Measurements from ENCODE around the gene EVX2.

The EVX2 gene

DNA sequence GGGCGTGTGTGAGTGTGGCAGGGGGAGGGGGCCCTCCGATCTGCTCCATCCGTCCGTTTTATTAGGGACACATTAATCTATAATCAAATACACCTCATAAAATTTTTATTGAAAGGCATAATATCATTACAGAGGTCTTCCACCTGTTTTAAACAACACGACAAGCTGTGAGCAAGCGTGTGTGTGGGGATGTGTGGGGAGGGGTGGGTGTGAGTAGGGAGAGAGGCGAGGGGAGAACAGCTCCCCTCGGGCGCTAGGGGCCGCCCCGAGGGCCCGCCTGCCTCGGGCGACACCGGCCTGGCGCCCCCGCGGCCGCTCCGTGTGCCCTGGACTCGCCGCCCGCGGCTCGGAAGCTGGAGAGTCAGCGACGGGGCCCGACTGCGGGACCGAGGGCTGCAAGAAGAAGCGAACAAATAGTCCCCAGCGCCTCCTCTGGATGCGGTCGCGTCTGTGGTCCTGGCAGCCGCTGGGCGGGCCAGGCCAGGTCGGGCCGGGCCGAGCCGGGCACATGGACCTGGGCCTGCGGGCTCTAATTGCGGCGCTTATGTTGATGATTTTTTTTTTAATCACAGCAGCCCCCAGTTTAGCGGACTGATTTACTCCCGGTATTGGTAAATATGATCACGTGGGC lies 38.4 kb upstream of the EVX2 start:
- no peak for DNase-seq

DNA sequence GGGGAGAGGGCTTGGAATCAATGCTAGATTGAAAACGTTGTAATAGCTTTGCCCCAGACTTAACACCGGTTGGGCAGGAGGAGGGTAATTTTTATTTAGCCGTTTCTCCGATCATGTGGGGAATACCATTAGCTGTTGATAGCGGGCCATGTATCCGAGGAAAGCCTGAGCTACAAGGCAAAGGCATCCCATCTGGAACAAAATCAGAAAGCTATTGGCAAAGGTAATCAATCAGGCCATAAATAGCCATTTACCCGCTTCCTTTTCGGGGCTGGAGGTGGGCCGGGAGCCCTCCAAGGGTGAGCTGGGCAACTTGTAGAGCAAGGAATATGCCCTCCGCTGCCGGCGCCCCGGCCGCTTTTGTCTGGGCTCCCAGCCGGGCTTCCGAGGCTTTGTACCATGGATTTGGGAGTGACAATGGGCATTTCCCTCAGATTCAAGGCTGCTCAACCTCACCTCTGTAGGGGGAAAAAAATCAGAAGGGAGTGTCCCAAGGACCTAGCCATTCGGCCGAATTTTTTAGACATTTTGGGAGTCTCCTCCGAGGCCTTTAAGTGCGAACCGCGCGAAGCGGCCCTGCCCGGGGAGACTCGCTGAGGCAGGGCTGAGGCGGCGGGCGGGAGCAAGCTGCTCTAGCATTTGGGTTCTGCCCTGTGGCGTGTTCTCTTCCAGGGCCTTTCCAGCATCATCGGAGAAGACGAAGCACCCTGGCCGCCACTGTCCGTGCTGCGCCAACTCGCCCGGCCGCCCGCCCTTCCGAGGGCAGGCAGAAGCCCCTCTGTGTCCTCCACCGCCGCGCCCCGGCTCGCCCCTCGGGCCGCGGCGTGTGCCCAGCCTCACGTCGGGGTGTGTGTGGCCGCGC lies 37.7 kb upstream of the EVX2 start:
- DNase-seq, result no peak

DNA sequence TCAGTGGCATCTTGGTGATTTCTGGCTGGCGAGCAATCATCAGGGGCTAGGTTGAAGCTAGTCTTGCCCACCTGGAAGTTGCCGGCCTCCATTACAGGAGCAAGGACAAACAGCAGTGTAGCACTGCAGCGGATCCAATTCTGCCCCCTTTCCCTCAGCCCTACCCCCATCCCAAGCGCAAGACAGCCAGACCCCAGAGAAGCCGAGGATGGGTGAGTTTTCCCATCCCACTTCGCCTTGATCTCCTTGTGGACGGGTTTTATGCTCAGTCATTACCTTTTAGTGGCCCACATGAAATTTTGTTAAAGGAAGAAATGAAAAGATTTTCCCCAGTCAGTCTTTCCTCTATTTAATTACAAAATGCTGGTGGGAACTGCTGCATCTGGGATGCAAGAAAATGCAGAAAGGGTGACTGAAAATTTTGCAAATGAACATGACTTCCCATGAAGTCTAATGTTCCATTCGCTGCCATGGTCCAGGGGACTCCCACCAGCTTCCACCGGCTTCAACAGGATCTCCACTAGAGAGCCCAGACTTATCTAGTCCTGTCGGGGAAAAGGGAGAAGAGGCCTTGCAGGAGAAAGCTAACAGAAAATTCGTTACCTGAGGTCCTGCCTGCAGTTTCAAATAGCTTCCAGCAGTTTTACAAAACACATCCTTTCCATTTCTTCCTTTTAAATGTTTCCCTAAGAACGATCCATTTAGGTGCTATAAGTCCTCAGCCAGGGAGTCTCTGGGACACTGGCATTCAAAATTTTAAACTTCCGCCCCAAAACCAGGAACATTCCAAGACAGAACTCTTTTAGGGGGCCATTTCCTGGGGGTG lies 36.8 kb upstream of the EVX2 start:
- DNase-seq, result no peak

DNA sequence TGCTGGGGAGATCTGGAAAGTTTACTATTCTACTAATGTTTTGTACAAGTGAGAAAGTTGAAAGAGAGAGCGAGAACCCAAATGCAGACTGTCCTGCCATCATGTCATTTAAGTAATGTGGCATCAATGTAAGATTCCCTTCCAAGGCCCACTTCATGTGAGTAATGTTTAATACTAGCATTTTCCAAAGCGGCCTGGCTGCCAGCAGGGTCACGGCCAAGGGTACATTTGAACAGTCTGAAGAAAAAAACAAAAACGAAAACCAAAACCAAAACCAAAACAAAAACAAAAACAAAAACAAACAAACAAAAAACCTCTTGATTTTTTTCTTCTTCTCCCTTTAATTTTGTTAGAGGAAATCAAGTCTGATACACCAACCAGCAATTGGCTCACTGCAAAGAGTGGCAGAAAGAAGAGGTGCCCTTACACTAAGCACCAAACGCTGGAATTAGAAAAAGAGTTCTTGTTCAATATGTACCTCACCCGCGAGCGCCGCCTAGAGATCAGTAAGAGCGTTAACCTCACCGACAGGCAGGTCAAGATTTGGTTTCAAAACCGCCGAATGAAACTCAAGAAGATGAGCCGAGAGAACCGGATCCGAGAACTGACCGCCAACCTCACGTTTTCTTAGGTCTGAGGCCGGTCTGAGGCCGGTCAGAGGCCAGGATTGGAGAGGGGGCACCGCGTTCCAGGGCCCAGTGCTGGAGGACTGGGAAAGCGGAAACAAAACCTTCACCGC lies 35.0 kb upstream of the EVX2 start:
- peak in 1 of 2 donors; percentile 27 for DNase-seq

DNA sequence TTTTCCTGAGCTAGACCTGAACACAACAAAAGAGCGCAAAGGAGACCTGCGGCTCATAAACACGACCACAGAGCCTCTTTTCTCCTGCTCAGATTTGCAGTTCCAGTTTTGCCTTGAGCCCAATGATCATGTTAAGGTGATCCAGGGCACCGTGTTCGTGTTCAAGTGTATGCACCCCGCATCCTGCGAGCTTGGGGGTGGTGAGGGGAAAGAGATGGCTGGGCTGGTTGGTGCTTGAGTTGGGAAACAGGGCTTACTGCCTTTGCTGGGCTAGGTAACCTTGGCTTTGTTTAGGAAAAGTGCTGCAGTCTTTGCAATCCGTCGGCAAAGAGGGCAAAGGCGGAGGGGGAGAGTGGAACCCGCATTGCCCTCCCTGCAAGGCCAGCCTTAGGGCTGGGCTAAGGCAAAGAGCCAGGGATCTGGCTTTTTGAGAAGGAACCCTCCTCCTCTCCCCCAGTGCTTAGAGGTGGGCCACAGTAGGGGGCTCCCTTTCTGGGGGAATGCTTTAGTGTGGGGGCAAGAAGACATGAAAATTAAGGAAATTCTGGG lies 34.1 kb upstream of the EVX2 start:
- DNase-seq, result no peak

DNA sequence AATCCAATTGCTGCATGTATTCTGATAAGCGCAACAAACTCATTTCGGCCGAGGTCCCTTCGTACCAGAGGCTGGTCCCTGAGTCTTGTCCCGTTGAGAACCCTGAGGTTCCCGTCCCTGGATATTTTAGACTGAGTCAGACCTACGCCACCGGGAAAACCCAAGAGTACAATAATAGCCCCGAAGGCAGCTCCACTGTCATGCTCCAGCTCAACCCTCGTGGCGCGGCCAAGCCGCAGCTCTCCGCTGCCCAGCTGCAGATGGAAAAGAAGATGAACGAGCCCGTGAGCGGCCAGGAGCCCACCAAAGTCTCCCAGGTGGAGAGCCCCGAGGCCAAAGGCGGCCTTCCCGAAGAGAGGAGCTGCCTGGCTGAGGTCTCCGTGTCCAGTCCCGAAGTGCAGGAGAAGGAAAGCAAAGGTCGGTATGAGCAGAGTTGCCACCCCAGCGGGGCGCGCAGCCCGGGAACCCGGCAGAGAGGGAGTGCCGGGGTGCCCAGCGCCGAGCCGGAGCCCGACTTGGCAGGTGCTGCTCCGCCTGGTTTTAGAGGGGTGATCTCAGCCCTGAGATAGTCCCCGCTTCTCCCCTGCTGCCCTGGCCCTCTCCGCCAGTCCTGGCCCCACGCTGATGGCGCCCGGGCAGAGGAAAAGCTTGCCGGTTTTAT lies 33.5 kb upstream of the EVX2 start:
- no peak for DNase-seq

DNA sequence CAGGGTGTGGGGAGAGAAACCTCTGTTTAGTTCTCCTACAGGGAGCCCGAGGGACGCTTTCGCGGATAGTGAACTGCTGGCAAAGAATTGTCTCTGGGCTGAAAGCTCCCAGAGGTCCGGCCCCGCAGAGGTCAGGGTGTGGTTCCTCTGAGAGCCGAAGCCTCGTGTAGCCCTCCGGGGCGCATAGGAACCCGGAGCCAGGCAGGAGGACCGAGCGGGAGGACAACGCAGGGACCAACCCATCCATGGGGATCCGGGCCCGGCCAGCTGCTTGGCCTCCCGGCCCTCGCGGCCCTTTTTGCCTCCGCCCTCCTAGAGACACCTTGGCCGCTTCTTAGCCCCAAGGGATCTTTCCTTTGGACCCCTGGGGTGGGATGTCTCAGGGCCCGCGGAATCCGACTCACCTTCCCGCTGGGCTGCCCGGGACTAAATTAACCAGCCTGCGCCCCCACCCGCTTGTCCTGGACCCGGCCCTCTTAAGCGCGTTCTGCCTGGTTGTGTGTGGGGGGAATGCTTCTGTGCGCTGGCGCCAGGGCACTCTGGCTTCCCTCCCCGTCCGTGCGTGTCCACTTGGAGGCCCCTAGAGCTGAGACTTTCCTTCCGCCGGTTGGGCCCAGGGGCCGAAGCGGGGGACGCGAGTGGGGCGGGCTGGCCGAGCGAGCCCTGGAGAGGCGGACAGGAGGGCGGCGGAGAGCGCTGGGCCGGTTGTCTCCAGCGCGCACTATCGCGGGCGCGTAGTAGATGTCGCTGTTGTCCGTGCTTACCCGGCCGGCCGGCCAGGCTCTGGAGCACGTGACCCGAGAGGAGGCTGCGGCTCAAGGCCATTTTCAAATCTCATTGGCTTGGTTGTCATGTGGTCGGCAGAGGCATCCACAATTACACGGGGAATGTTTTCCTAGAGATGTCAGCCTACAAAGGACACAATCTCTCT lies 32.4 kb upstream of the EVX2 start, which contains the start of gene HOXD10:
Gene HOXD10, plus strand, starts transcription at position 896 of the 931 bp plus-strand sequence. CDS start 56 bp downstream, outside the sequence.
- DNase-seq, result no peak

DNA sequence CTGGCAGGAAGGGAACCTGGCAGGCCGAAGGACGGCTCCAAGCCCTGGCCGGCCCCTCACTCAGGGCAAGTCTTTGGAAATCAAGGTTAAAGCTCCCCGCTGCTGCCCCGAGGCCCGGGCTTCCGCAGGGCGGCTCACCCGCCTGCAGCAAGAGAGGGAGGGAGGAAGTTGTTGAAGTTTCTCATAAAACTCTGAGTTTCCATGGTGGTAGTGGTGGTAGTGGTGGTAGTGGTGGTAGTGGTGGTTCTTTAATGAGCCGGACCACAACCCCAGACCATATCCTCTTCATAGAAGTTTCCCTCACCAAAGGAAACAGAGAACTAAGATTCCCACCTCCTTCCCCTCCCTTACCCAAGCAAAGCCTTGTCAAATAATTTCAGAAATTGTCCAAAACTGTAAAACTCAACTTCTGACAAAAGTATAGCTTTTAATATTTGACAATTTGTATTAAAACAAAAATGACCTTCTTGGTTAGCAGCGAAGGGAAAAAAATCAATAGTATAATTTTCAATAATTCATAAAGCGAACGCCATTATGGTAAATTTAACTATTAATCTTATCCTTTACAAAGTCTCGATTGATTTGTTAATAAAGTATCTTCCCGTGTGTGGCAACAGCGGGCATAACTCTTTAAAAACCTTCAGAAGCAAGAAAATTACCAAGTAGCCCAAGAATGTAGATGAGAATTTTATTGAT lies 31.3 kb upstream of the EVX2 start:
- DNase-seq, result no peak

DNA sequence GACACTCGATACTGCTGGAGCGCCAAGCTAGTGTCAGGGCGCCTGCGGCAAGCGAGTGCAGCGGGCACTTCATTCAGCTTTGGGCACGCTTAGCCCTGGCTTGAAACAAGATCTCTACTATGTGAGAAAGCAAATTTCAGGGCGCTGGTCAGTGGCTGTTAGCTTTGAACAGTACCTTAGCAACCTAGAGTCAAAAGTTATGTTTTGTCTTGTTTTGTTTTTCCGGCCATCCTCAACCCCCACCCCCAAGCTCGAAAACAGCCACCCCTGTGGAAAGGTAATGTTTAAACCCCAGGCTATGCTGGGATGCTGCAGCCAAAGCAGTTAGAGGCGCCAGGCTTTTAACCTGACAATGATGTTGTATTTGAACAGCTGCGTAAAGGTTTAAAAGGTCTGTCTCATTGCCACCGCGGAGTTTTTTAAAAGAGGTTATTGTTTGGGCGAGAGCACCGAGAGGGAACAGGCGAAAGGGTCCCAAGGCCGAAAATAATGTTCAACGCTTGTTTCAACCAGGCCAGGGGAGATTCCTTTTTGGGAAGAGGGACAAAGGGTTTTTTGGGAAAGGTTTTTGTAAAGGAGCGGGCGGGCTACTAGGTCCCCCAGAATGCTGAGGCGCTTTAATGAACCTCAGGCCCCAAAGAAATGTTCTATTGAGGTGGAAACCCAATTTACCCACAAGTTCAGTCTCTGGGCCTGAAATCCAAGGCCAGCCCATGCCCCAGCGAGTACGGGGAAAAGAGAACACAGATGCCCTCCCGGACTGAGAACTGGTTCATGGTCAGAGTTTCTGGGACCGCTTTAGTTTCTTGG lies 30.6 kb upstream of the EVX2 start:
- DNase-seq, result no peak

DNA sequence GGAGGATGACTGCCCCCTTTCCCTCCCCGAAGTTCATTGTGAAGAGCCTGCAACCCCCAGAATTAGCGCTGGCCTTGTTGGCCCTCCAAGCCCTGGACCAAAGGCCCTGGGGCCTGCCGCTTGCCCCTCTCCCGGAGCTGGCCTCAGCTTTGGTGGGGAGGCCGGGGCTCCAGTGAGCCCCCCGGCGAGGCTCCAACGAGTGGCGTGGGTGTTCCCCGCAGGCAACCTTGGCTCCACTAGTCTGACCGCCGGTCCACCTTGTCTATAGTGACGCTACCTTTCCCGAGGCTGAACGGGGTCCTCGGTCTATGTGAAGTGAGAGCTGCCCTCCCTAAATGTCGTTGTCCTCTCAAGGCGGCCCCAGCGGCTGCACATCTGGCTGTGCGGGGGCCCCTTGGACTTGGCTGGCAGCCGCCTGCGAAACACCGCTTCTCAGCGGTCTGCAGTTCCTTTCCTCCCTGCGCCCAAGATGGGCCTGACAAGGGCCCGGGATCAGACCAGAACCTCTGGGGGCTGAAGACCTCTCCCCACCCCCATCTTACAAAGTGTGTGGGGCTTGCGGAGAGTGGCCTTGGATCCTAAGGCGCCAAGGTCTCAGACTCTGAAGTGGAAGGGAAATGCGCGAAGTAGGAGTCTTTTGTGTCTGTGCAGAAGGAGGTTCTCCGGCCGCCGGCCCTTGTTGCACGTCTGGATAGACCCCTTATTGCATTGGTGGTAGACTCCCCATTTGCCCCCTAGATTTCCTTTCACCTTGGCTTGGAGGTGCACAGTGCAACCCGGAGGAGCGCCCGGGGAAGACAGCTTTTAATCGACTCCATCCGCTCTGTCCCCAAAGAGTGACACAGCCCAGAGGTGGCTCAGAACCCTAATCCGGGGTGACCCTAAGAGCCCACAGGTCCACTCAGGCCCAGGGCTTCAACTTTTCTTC lies 28.9 kb upstream of the EVX2 start:
- DNase-seq, result no peak

DNA sequence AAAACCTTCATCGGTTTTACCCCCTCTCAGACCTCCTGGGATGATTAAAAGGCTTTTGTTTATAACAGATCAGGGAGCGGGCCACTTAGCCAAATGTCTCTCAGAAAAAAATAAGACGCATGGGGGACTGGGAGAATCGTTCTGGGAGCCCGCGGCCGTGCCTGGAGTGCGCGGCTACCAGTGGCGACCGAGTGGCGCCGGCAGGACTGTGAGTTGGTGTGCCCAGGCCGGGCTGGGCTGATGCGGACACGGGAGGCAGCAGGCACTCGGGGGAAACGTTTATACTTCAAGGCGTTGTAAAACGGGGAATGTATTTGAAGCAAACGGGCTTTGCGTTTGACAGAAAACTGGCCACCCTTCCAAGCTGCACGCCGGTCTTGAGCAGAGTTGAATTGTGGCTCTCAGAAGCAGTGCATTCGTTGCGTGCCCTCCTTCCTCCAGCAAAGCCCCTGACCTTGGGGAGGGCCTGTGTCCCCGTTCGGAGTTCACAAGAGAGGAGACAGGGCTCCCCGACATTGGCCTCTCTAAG lies 28.1 kb upstream of the EVX2 start:
- no peak for DNase-seq

DNA sequence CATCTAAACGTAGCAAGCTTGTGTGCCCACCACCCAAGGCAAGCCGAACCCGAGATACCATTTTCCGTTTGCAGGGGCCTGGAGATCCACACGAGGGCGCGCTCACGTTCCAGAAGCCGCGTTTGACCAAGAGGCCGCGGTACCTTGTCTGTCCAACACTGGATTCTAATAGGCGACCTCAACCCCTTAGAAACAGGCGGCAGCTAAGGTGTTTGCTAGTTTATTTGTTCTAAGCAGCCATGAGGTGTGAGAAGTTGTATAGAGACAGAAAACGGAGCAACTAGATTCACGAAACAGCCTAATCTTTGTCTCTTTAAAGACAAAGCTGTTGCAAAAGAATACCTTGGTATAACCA lies 27.5 kb upstream of the EVX2 start:
- peak in 1 of 2 donors; percentile 18 for DNase-seq

DNA sequence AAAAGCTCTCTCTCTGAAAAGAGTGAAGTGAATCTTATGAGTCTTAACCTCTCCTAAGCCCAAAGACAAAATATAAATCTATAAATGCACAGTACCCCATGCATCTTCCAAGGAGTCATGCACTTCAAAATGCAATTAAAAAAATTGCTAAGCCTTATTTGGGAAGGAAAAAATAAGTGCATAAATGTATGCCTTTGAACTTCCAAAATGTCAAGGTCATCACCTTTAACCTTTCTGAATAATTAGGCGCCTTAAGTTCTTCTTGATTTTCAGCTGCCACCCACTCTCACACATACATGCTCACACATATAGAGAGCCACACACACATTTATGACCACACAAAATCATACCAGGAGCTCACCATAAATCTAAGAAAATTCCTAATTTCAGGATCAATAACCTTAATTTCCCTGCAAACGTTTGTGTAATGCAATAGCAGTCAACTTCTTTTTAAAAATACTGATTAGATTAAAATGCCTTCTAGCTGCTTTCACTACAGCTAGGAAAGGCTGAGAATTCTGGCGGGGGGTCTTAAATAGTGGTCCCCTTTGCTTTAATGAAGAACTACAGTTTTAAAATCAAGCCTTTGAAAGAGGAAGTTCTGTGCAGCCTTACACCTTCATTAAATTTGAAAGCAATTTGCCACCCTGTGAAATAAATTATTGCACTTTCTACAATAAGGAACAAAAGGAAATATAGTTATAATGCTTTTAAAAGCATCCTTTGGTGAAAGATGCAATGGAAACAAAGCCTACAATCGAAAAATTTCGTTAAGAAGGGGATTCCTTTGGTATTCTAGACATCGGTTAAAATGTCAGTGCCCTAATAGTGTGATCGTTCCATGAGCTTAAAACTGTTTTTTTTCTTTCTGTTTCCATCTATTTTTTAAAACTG lies 26.9 kb upstream of the EVX2 start:
- DNase-seq, result no peak

DNA sequence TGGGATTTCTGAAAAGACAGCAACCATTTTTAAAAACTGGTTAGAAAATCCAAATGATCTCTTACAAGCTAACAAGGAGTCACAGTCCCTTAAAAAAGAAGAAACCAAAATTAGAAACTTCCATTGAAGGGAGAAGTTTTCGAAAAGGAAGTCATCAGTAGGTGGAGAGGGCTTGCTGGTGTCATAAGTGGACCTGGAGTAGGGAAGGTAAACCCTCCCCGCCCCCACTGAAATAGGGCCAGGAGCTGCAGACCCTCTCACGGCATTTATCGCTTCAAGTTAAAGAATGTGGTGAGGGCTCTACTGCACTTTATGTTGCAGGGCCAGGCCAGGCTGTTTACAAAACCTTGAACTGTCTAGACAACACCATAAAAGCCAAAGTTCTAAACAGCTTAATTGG lies 26.2 kb upstream of the EVX2 start:
- DNase-seq, result no peak

DNA sequence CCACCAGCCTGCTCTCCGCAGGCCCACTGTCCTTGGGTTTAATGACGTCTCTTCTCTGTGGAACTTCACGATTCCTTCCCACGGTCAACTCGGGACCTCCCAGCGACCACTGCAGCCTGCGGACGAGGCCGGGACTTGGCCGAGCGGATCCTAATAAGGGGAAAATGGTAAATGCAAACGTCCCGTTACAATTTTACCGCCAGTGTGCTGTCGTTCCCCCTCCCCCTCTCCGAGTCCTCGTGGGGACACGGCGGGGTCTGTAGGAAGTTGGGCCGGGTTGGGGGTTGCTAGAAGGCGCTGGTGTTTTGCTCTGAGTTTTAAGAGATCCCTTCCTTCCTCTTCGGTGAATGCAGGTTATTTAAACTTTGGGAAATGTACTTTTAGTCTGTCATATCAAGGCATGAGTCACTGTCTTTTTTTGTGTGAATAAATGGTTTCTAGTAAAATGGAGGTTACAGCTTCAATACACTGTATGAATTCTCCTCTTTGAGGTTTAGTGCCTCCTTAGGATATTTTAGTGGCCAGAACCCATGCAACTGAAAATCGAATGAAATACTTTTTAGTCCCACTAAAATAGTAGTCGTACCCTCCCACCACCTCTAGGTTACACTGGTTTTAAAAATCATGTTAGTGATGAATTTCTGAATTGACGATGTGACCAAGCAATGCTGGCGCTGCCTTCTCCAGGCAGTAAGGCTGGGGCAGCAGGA lies 25.6 kb upstream of the EVX2 start:
- DNase-seq, result no peak

DNA sequence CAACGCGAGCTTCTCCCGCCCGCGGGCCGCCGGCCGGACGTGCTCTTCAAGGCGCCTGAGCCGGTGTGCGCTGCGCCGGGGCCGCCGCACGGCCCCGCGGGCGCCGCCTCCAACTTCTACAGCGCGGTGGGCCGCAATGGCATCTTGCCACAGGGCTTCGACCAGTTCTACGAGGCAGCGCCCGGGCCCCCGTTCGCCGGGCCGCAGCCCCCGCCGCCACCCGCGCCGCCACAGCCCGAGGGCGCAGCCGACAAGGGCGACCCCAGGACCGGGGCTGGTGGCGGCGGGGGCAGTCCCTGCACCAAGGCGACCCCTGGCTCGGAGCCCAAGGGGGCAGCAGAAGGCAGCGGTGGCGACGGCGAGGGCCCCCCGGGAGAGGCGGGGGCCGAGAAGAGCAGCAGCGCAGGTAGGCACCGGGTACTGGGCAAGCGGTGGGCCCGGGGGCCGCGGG lies 24.0 kb upstream of the EVX2 start:
- DNase-seq, result no peak

Data from inflammatory macrophage (primary cell).